Glutamatergic neuron (in vitro differentiated cells): ENCODE data around the gene MBOAT1. TPM values are rescaled to one million over a fixed set of nuclear protein-coding genes. Genes with fewer than 3 reads are reported as not detected.

ENCODE experiments used
- DNase-seq: peaks from one replicate; pipeline ENCODE4 v3.0.0; 2022
- H3K27ac Mint-ChIP-seq: one replicate; pipeline ENCODE4 v1.8.0; 2020; ENCODE audit warnings: mild to moderate bottlenecking, mixed read lengths, inconsistent platforms; ENCODE audit not compliant: unreplicated experiment
- H3K27me3 Mint-ChIP-seq: one replicate; pipeline ENCODE4 v1.8.0; 2020; ENCODE audit warnings: mild to moderate bottlenecking, moderate library complexity, mixed read lengths, inconsistent platforms; ENCODE audit not compliant: unreplicated experiment
- H3K36me3 Mint-ChIP-seq: one replicate; pipeline ENCODE4 v1.8.0; 2020; ENCODE audit warnings: mild to moderate bottlenecking, mixed read lengths, inconsistent platforms; ENCODE audit not compliant: unreplicated experiment
- H3K4me1 Mint-ChIP-seq: one replicate; pipeline ENCODE4 v1.8.0; 2020; ENCODE audit warnings: mild to moderate bottlenecking, low read depth, mixed read lengths, inconsistent platforms; ENCODE audit not compliant: unreplicated experiment
- H3K4me3 Mint-ChIP-seq: one replicate; pipeline ENCODE4 v1.8.0; 2020; ENCODE audit warnings: mild to moderate bottlenecking, mixed read lengths, inconsistent platforms; ENCODE audit not compliant: unreplicated experiment
- H3K9me3 Mint-ChIP-seq: one replicate; pipeline ENCODE4 v1.8.0; 2020; ENCODE audit warnings: mild to moderate bottlenecking, moderate library complexity, mixed read lengths, inconsistent platforms; ENCODE audit not compliant: unreplicated experiment
- CTCF ChIP-seq: fragments of 200-600 bp; sonication (generic); IDR thresholded peaks from one replicate; pipeline ENCODE4 v1.5.0; 2021; ENCODE audit not compliant: partially characterized antibody, unreplicated experiment
- total RNA-seq: library from RNA; stranded (reverse); fragmentation: NEBNext Ultra II Directional; extraction: Animal tissue kit (Norgen Biotek cat#: 25700); gene quantifications from one replicate; pipeline ENCODE4 v1.2.1, GENCODE V29; 2021; ENCODE audit not compliant: unreplicated experiment

The MBOAT1 gene
- total RNA-seq, 1 donor from 2014 or later, result not detected

GRCh38 chr6:20191992-20192391, 20.3 kb downstream of the MBOAT1 start:
- no peak for TF ChIP-seq CTCF
- no peaks in the 10 kb centered on the region for H3K9me3 Mint-ChIP-seq

GRCh38 chr6:20188630-20189075, 23.6 kb downstream of the MBOAT1 start:
- no peak for TF ChIP-seq CTCF
- Mint-ChIP-seq H3K27me3 (peaks cover 3% of the 10 kb centered on the region), H3K4me1 (no peaks in the 10 kb centered on the region), H3K27ac (no peak overlapping the region), H3K36me3 (no peaks in the 10 kb centered on the region), H3K9me3 (no peaks in the 10 kb centered on the region), H3K4me3 (no peak overlapping the region)
- no peak for DNase-seq

More at GRCh38 chr6:20191992-20192391, 20.3 kb downstream of the MBOAT1 start:
- Mint-ChIP-seq H3K27me3 (peaks cover 3% of the 10 kb centered on the region), H3K4me3 (no peak overlapping the region), H3K4me1 (no peaks in the 10 kb centered on the region), H3K27ac (no peak overlapping the region), H3K36me3 (no peaks in the 10 kb centered on the region)
- no peak for DNase-seq

GRCh38 chr6:20186981-20187380, 25.3 kb downstream of the MBOAT1 start:
- DNase-seq, result no peak
- H3K36me3 Mint-ChIP-seq, result peaks cover 10% of the 10 kb centered on the region
- TF ChIP-seq CTCF, result no peak
- H3K27me3 Mint-ChIP-seq, result peaks cover under 1% of the 10 kb centered on the region
- no peaks in the 10 kb centered on the region for H3K4me1 Mint-ChIP-seq
- no peaks in the 10 kb centered on the region for H3K9me3 Mint-ChIP-seq
- no peak overlapping the region for H3K27ac Mint-ChIP-seq
- H3K4me3 Mint-ChIP-seq, result no peak overlapping the region

GRCh38 chr6:20183706-20184105, 28.6 kb downstream of the MBOAT1 start:
- no peaks in the 10 kb centered on the region for H3K9me3 Mint-ChIP-seq
- no peaks in the 10 kb centered on the region for H3K4me1 Mint-ChIP-seq
- no peak overlapping the region for H3K4me3 Mint-ChIP-seq
- H3K27ac Mint-ChIP-seq, result no peak overlapping the region
- DNase-seq, result no peak
- no peaks in the 10 kb centered on the region for H3K27me3 Mint-ChIP-seq
- peaks cover 10% of the 10 kb centered on the region for H3K36me3 Mint-ChIP-seq
- TF ChIP-seq CTCF, result no peak

GRCh38 chr6:20182926-20183521, 29.2 kb downstream of the MBOAT1 start:
- H3K4me1 Mint-ChIP-seq, result no peaks in the 10 kb centered on the region
- TF ChIP-seq CTCF, result no peak
- no peak for DNase-seq
- no peaks in the 10 kb centered on the region for H3K9me3 Mint-ChIP-seq
- H3K4me3 Mint-ChIP-seq, result no peak overlapping the region
- peaks cover 10% of the 10 kb centered on the region for H3K36me3 Mint-ChIP-seq
- H3K27me3 Mint-ChIP-seq, result no peaks in the 10 kb centered on the region
- no peak overlapping the region for H3K27ac Mint-ChIP-seq
